HL-60/S4 treated with retinoic acid at 250 ng/mL for 4 days and 3 days (cell line): ENCODE results near the gene HTR3C.
"Not testable (repeated sequence)": the region's sequence is repeated elsewhere in the genome, so short reads cannot be mapped to it uniquely, and the experiment has no call there.

Experiments
- in situ Hi-C: fragments of 300-500 bp; cut with MboI; formaldehyde crosslinking; loops from 2 replicates; pipeline ENCODE4 v1.7.0; 2022; ENCODE audit warnings: low sequenced_read_pairs

HTR3C gene

GRCh38 chr3:184030536-184030935, 22.3 kb upstream of the HTR3C start:
- in situ Hi-C loops: no loop called here

GRCh38 chr3:184031187-184031792, 21.6 kb upstream of the HTR3C start, which contains the start of gene HTR3D:
Gene HTR3D (plus strand): TSS chr3:184031742. CDS start chr3:184031742, 0 bp downstream.
- in situ Hi-C loops: no loop called here

GRCh38 chr3:184037816-184038215, 15.0 kb upstream of the HTR3C start:
- in situ Hi-C loops: no loop called here

GRCh38 chr3:184038307-184038706, 14.5 kb upstream of the HTR3C start:
- in situ Hi-C loops: not testable (repeated sequence)

- in situ Hi-C loops: no loop called here
Observed at GRCh38 chr3:184039414-184039813, 13.4 kb upstream of the HTR3C start.

- in situ Hi-C loops: no loop called here
Observed at GRCh38 chr3:184040010-184040409, 12.8 kb upstream of the HTR3C start.

- in situ Hi-C loops: no loop called here
Observed at GRCh38 chr3:184042617-184043016, 10.2 kb upstream of the HTR3C start.

GRCh38 chr3:184045995-184046394, 6.9 kb upstream of the HTR3C start:
- in situ Hi-C loops: no loop called here

- in situ Hi-C loops: no loop called here
Observed at GRCh38 chr3:184050217-184050847, 2.5 kb upstream of the HTR3C start.

GRCh38 chr3:184058029-184058428, 5.2 kb downstream of the HTR3C start:
- in situ Hi-C loops: no loop called here

- in situ Hi-C loops: no loop called here
Observed at GRCh38 chr3:184059424-184059823, 6.6 kb downstream of the HTR3C start.

GRCh38 chr3:184062637-184063036, 9.8 kb downstream of the HTR3C start:
- in situ Hi-C loops: no loop called here

- in situ Hi-C loops: no loop called here
Observed at GRCh38 chr3:184066211-184066610, 13.4 kb downstream of the HTR3C start.

GRCh38 chr3:184067573-184068055, 14.8 kb downstream of the HTR3C start:
- in situ Hi-C loops: no loop called here

- in situ Hi-C loops: no loop called here
Observed at GRCh38 chr3:184068344-184068743, 15.5 kb downstream of the HTR3C start.

GRCh38 chr3:184071142-184071541, 18.3 kb downstream of the HTR3C start:
- in situ Hi-C loops: not testable (repeated sequence)

GRCh38 chr3:184073621-184074020, 20.8 kb downstream of the HTR3C start:
- in situ Hi-C loops: no loop called here

- in situ Hi-C loops: no loop called here
Observed at GRCh38 chr3:184075901-184076300, 23.1 kb downstream of the HTR3C start.

GRCh38 chr3:184077881-184078280, 25.0 kb downstream of the HTR3C start:
- in situ Hi-C loops: no loop called here

- in situ Hi-C loops: no loop called here
Observed at GRCh38 chr3:184078851-184079250, 26.0 kb downstream of the HTR3C start.

GRCh38 chr3:184081116-184081830, 28.4 kb downstream of the HTR3C start:
- in situ Hi-C loops: no loop called here

- in situ Hi-C loops: no loop called here
Observed at GRCh38 chr3:184082034-184082433, 29.2 kb downstream of the HTR3C start.
